ENCODE results near the gene KLF11.
"Not testable (repeated sequence)": the region's sequence is repeated elsewhere in the genome, so short reads cannot be mapped to it uniquely, and the experiment has no call there.

Gene KLF11

DNA sequence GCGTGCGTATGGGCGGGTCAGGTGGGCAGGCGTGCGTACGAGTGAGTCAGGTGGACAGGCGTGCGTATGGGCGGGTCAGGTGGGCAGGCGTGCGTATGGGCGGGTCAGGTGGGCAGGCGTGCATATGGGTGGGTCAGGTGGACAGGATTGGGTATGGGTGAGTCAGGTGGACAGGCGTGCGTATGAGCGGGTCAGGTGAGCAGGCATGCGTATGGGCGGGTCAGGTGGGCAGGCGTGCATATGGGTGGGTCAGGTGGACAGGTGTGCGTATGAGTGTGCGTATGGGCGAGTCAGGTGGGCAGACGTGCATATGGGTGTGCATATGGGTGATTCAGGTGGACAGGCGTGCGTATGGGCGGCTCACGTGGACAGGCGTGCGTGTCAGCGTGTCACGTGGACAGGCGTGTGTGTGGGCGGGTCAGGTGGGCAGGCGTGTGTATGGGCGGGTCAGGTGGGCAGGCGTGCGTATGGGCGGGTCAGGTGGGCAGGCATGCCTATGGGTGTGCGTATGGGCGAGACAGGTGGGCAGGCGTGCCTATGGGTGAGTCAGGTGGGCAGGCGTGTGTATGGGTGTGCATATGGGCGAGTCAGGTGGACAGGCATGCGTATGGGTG, 27.9 kb upstream of the KLF11 start:
- not testable (repeated sequence) for H3K27ac Mint-ChIP-seq, H3K36me3 Mint-ChIP-seq, H3K9me3 Mint-ChIP-seq, H3K4me1 Mint-ChIP-seq, H3K4me3 Mint-ChIP-seq, ATAC-seq, H3K27me3 Mint-ChIP-seq

GRCh38 chr2:10016001-10016801, 27.1 kb upstream of the KLF11 start:
- Mint-ChIP-seq H3K4me1 (no peaks in the 10 kb centered on the region), H3K9me3 (peaks cover 2% of the 10 kb centered on the region), H3K27ac (no peak overlapping the region), H3K27me3 (no peaks in the 10 kb centered on the region), H3K36me3 (peaks cover 4% of the 10 kb centered on the region), H3K4me3 (no peak overlapping the region)
- ATAC-seq: no peak

DNA sequence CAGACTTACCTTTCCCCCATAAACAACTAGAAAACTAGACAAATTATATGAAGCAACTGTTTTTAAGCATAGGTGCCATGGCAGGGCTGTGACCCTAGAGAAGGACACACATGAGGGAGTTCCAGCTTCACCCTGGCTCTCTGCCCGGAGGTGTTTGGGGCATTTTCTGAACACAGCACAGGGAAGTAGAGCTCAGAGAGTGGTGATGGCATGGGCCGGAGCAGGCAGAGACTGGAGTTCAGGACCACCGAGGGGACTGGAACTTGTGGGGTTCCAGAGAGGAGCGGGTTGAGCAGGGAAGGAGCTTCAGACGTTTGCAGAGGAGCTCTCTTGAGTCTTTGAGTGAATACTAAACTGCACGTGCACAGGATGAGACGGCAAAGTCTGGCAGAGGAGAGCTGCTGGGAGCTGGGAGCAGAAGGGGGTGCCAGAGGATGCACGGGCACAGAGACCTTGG, 26.5 kb upstream of the KLF11 start:
- Mint-ChIP-seq H3K4me3 (no peak overlapping the region), H3K27ac (no peak overlapping the region)
- no peak for ATAC-seq

GRCh38 chr2:10017313-10017941, 25.9 kb upstream of the KLF11 start:
- no peaks in the 10 kb centered on the region for H3K27me3 Mint-ChIP-seq
- no peak for ATAC-seq
- H3K4me1 Mint-ChIP-seq: no peaks in the 10 kb centered on the region
- H3K4me3 Mint-ChIP-seq: no peak overlapping the region
- H3K36me3 Mint-ChIP-seq: peaks cover 4% of the 10 kb centered on the region
- H3K9me3 Mint-ChIP-seq: peaks cover 2% of the 10 kb centered on the region
- no peak overlapping the region for H3K27ac Mint-ChIP-seq

More for the DNA sequence above, 26.5 kb upstream of the KLF11 start:
- H3K9me3 Mint-ChIP-seq: peaks cover 2% of the 10 kb centered on the region
- H3K4me1 Mint-ChIP-seq: no peaks in the 10 kb centered on the region
- no peaks in the 10 kb centered on the region for H3K27me3 Mint-ChIP-seq
- peaks cover 4% of the 10 kb centered on the region for H3K36me3 Mint-ChIP-seq

DNA sequence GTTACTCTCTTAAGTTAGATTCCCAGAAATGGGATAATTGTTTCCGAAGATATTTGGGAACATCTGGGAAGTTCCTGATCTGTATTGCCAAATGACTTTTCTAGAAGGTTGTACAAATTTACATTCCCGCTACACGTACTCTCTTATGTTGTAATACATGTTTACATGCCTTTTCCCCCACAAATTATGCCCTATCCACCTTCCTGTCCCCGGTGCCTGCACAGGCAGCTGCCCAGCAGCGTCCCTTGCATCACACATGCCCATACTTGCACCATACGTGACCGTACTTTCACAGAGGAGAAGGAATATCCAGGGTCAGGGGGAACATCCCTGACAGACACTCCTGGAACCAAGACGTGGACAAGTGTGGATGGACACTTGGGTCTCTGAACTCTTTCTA, 24.2 kb upstream of the KLF11 start:
- no peak overlapping the region for H3K27ac Mint-ChIP-seq
- H3K4me3 Mint-ChIP-seq: no peak overlapping the region
- no peaks in the 10 kb centered on the region for H3K4me1 Mint-ChIP-seq
- H3K36me3 Mint-ChIP-seq: peaks cover 4% of the 10 kb centered on the region
- peaks cover 2% of the 10 kb centered on the region for H3K9me3 Mint-ChIP-seq
- no peak for ATAC-seq
- H3K27me3 Mint-ChIP-seq: no peaks in the 10 kb centered on the region

GRCh38 chr2:10019602-10020400, 23.5 kb upstream of the KLF11 start:
- H3K4me3 Mint-ChIP-seq: no peak overlapping the region

DNA sequence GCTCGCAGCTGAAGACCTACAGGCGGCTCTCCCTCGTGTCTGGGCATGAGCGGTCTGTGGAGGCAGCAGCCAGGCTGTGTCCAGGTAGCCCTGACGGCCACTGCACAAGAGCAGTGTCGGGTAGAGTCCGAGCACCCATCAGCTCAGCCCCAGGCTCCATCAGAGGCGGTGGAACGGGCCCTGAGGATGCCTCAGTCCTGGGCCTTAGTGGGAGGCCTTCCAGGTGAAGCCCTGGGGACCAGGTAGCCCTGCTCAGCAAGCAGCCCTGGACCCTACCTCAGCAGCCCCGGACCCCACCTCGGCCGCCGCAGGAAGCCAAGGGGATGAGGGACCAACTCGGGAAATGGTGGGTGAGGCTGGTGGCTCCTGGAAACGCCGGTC, 21.3 kb upstream of the KLF11 start:
- no peak overlapping the region for H3K27ac Mint-ChIP-seq
- H3K9me3 Mint-ChIP-seq: no peaks in the 10 kb centered on the region
- no peaks in the 10 kb centered on the region for H3K4me1 Mint-ChIP-seq
- peaks cover under 1% of the 10 kb centered on the region for H3K36me3 Mint-ChIP-seq
- H3K27me3 Mint-ChIP-seq: no peaks in the 10 kb centered on the region
- H3K4me3 Mint-ChIP-seq: no peak overlapping the region
- ATAC-seq: no peak

More at GRCh38 chr2:10019602-10020400, 23.5 kb upstream of the KLF11 start:
- Mint-ChIP-seq H3K27me3 (no peaks in the 10 kb centered on the region), H3K9me3 (peaks cover 2% of the 10 kb centered on the region), H3K36me3 (peaks cover 4% of the 10 kb centered on the region), H3K4me1 (no peaks in the 10 kb centered on the region), H3K27ac (no peak overlapping the region)
- no peak for ATAC-seq

DNA sequence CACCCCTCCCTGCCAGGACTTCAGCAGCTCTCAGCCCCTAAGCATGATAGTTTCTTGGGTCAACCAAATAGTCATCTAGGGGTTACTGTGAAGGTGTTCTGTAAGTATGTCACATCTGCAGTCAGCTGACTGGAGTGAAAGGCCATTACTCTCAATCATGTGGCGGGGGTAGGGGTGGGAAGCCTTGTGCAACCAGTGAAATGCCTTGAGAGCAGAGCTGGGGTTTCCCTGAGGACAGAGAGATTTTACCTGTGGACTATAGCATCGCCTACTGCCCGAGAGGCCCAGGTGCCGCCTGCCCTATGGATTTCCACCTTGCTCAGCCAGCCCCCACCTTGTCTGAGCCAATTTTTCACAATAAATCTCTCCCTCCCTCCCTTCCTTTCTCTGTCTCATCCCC, 20.9 kb upstream of the KLF11 start:
- H3K36me3 Mint-ChIP-seq: no peaks in the 10 kb centered on the region
- ATAC-seq: no peak
- H3K4me3 Mint-ChIP-seq: no peak overlapping the region

GRCh38 chr2:10022966-10023662, 20.2 kb upstream of the KLF11 start:
- Mint-ChIP-seq H3K27me3 (no peaks in the 10 kb centered on the region), H3K9me3 (no peaks in the 10 kb centered on the region), H3K4me1 (peaks cover 9% of the 10 kb centered on the region), H3K4me3 (no peak overlapping the region), H3K27ac (no peak overlapping the region), H3K36me3 (no peaks in the 10 kb centered on the region)
- ATAC-seq: no peak

More for the DNA sequence above, 20.9 kb upstream of the KLF11 start:
- Mint-ChIP-seq H3K27ac (no peak overlapping the region), H3K9me3 (no peaks in the 10 kb centered on the region), H3K27me3 (no peaks in the 10 kb centered on the region), H3K4me1 (peaks cover 2% of the 10 kb centered on the region)

DNA sequence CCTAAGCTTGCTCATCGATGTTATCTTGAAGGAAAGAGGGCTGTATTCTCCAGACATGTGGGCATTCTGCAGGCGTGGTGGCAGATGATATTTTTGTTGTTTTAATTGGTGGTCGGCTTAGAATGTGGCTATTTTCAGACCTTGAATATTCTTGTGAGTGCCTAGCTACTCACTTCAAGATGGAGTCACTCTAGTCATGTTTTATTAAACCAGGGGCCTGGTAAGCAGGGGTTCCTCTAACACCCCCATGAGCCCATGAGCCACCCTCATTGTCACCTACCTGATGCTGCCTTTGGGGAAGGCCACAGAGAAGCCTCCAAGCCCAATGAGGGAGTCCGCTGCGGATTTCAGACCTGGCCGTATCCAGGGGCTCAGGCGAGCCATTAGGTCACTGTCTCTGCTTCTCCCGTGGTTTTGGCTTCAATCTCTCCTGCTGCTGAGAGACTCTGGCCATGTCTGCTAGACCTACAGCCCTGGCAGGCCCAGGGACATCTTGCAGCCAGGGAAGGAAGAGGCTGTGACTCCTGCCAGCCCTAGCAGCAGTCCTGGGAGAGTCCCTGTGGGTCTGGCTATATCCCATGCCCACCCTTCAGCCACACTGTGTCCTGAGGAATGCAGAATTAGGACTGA, 16.3 kb upstream of the KLF11 start:
- Mint-ChIP-seq H3K27me3 (no peaks in the 10 kb centered on the region), H3K36me3 (no peaks in the 10 kb centered on the region), H3K27ac (no peak overlapping the region), H3K4me3 (no peak overlapping the region), H3K4me1 (peaks cover 48% of the 10 kb centered on the region), H3K9me3 (no peaks in the 10 kb centered on the region)
- no peak for ATAC-seq

- no peaks in the 10 kb centered on the region for H3K36me3 Mint-ChIP-seq
- peaks cover 53% of the 10 kb centered on the region for H3K4me1 Mint-ChIP-seq
- H3K27ac Mint-ChIP-seq: peak overlapping the region; percentile 96
- no peak overlapping the region for H3K4me3 Mint-ChIP-seq
- no peak for ATAC-seq
- H3K9me3 Mint-ChIP-seq: no peaks in the 10 kb centered on the region
- no peaks in the 10 kb centered on the region for H3K27me3 Mint-ChIP-seq
Measured at GRCh38 chr2:10027660-10028330, 15.6 kb upstream of the KLF11 start.

GRCh38 chr2:10028407-10028987, 14.9 kb upstream of the KLF11 start:
- H3K27ac Mint-ChIP-seq: peak overlapping the region; percentile 96
- H3K4me1 Mint-ChIP-seq: peaks cover 53% of the 10 kb centered on the region
- no peaks in the 10 kb centered on the region for H3K9me3 Mint-ChIP-seq
- peak overlapping the region; percentile 83 for H3K4me3 Mint-ChIP-seq
- ATAC-seq: no peak
- H3K36me3 Mint-ChIP-seq: no peaks in the 10 kb centered on the region
- no peaks in the 10 kb centered on the region for H3K27me3 Mint-ChIP-seq

DNA sequence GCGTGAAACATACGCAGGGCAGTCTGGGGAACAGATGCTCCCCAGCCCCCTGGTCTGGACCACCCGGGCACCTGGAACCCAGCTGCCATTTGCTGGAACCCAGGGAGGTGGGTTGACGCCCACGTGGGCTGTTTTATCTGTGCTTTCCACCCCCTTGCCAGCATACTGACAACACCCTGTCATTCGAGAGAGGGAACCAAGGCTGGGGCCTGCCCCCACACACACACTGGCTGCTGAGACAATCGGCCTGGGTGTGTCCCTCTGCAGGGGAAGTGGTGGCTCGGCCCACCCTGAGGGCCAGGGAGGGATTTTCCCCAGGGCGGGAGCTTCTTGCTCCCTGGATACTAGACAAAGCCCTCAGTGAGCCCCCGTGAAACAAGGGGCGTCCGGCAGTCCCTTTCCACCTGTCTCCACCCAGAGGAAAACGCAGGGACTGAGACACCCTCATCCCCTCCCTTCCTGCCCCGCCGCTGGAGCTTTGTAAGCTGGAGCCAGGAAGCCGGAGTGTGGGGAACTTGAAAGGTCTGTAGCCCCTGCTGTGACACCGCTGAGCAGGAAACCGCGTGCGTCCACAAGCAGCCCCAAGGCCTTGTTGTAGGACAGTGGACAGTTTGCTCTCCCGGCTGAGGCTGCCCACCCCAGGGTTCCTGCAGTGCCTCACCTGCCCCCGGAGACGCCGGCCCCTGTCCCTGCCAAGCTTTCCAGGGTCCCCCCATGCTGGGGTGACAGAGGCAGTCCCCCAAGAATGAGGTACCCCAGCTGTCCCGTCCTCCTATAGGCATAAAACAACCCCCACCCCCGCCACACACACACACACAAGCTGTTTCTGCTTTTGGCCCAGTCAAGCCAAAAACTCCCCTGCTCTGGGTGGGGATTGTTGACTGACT, 14.1 kb upstream of the KLF11 start:
- peak overlapping the region; percentile 96 for H3K27ac Mint-ChIP-seq
- peak overlapping the region; percentile 83 for H3K4me3 Mint-ChIP-seq
- H3K9me3 Mint-ChIP-seq: no peaks in the 10 kb centered on the region
- H3K36me3 Mint-ChIP-seq: no peaks in the 10 kb centered on the region
- ATAC-seq: peak; percentile 96
- peaks cover 58% of the 10 kb centered on the region for H3K4me1 Mint-ChIP-seq
- no peaks in the 10 kb centered on the region for H3K27me3 Mint-ChIP-seq
